GM21825 (cell line): ENCODE data around the gene COL12A1.

ENCODE experiments used
- ATAC-seq: cut with Tn5 transposase; IDR thresholded peaks from one replicate; pipeline ENCODE4 v1.9.1; 2021; ENCODE audit warnings: mild to moderate bottlenecking, moderate library complexity; ENCODE audit not compliant: unreplicated experiment

COL12A1 gene

DNA sequence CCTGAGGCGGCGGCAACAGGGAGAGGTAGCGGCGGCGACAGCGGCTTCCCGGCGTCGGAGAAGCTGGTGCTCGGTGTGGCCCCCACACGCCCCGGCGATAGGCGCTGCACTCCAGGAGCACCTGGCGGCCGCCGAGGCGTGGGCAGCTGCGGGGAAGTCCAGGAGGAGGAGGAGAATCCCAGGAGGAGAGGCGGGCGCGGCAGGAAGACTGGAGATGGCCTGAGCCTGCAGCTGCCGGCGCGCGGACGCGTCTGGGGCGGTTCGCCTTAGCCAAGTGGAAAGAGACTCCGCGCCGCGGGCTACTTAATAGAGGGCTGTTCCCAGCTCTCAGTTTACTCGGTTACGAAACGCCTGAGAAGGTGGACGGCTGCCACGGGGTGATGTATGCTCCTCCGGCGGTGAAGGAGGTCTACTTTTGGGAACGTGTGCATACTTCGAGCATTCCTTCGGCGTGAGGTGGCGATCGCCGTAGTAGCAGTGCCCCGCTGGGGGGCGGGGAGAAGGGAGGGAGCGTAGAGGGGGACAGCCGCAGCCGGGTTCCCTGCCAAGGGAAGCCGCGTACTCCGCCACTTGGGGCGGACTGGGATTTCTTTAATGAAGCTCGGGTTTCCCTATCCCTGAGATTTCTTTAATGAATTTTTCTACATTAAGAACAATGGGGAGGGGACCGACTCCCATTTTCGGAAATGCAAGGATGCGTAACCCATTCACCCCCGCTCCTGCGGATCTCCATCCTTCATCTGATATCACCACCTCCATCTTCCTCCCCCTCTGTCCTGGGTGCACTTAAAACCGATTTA is at the start of gene COL12A1:
TSS of gene COL12A1 (minus strand) at position 278 of the 800 bp plus-strand sequence. CDS start 3,261 bp downstream, outside the sequence.
- no peak for ATAC-seq

GRCh38 chr6:75250552-75250951 is 44.7 kb upstream of the COL12A1 start:
- ATAC-seq, result no peak

DNA sequence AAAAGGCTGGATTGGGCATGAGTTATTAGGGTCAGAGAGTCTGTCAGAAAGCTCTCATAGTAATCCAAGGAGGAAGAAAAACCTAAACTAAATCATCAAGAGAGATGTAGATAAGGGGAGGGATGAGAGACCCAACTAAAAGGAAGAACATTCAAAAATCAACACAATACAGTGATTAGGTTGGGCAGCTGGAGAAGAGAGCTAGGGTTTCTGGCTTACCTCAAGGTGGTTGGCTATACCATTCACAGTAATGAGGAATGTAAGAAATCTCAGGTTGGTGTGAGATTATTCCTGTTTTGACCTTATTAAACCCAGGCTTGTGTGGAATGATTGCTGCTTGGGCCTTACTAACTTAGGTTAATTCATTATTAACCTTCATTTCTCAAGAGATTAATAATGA is 44.0 kb upstream of the COL12A1 start:
- no peak for ATAC-seq

DNA sequence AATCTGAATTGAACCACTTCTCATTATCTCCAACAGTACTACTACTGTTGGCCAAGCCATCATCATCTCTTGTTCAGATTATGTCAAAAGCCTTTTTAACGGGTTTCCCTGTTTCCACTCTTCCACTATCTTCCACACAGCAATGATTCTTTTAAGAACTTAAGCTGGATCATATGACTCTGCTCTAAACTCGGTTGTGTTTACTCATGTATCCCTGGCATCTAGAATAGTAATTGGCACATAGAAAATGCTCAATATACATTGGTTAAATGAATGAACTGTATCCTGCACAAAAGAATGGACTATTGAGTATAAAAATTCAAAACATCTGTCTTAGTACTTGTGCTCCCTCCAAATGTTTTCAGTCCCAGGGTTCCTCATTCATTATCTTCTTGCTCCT is 40.5 kb upstream of the COL12A1 start:
- no peak for ATAC-seq

- no peak for ATAC-seq
These were observed 38.3 kb upstream of the COL12A1 start for GRCh38 chr6:75244063-75244584.

GRCh38 chr6:75243333-75244062 is 37.6 kb upstream of the COL12A1 start, which contains the start of gene COX7A2:
Gene COX7A2, minus strand, starts transcription at chr6:75243801. Its CDS starts 67 bp downstream, at chr6:75243734.
- peak; percentile 98 for ATAC-seq

- ATAC-seq, result no peak
These were observed 30.8 kb upstream of the COL12A1 start for GRCh38 chr6:75236630-75237029.

DNA sequence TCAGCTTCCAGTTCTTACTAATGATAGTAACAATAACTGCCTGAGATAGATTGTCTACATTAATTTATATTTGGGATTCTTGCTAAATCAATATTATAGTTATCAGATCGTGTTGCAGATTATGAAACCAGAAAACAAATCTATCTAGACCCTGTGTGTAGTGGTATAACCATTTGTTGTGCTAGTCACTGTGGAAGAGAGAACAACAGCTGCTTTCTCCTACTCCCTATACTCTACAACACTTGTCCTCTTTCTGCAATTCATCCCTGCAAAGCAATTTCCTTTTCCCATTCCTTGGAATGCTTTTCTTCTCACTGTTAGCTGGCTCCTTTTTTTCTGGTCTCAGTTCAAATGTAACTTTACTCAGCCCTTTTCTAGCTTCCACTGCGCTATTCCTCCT is 29.4 kb upstream of the COL12A1 start:
- no peak for ATAC-seq

DNA sequence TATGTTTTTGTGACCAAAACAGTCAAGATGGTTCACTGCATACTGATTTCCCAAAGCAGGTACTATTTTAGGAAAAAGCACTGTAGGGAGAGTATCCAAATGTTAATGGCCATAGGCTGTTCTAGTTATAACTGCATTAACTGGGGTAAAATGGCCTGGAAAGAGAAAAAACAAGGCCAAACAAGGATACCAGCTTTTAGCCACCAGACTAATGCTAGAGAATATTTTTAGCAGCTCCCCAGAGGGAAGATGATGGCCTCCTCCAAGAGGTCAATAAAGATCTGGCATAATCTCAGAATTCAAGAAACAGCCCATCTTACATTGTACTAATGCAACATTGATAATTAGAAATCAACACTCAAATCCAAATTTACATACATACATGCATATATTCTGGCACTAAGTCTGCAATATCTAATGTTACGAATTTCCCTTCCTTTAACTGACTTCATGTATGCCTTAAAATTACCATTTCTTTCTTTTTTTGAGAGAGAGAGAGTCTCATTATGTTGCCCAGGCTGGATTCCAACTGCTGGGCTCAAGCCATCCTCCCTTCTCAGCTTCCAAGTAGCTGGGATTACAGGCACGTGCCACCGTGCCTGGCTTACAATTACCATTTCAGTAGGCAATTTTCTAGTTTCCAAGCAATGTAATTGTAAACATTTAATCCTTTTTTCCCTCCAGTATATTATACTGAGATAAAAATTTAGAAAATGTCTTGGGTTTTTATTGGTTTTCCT is 28.4 kb upstream of the COL12A1 start:
- no peak for ATAC-seq

GRCh38 chr6:75233092-75233615 is 27.3 kb upstream of the COL12A1 start:
- ATAC-seq, result no peak

GRCh38 chr6:75230484-75231325 is 24.9 kb upstream of the COL12A1 start:
- no peak for ATAC-seq

- ATAC-seq, result no peak
These were observed 18.6 kb upstream of the COL12A1 start for GRCh38 chr6:75224303-75224926.

GRCh38 chr6:75223428-75223827 is 17.6 kb upstream of the COL12A1 start:
- no peak for ATAC-seq

DNA sequence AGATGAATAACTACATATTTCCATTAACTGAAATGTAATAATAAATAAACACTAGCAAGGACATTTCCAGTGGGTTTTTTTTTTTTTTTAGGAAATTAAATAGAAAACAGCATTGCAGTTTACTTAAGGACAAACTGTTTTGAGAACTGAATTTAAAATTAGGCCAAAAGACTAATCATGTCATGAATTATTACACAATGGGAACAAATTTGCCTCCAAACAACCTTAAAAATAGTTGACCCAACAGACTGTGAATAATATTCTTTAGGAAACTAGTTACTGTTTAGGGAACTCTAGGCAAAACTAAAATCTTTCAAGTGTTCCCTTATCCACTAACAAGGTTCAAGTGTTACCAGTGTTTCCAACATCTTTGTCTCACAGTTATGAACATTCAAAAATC is 16.4 kb upstream of the COL12A1 start:
- no peak for ATAC-seq

GRCh38 chr6:75221116-75221515 is 15.3 kb upstream of the COL12A1 start:
- no peak for ATAC-seq

GRCh38 chr6:75220357-75220756 is 14.5 kb upstream of the COL12A1 start:
- ATAC-seq, result no peak

DNA sequence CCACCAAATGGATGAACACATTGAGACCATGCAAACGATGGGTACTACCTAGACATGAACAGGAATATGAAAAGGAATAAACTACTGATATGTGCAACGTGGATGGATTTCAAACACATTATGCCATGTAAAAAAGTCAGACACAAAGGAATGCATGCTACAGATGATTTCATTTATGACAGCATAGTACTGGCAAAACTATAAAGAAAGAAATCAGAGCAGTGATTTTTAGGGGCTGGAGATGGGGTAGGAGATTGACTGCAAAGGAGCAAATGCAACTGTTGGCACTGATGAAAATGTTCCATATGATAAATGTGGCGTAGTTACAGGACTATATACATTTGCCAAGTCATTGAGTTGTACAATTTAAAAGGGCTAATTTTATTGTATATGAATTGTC is 13.4 kb upstream of the COL12A1 start:
- no peak for ATAC-seq

- ATAC-seq, result no peak
These were observed 11.3 kb upstream of the COL12A1 start for GRCh38 chr6:75217193-75217592.

DNA sequence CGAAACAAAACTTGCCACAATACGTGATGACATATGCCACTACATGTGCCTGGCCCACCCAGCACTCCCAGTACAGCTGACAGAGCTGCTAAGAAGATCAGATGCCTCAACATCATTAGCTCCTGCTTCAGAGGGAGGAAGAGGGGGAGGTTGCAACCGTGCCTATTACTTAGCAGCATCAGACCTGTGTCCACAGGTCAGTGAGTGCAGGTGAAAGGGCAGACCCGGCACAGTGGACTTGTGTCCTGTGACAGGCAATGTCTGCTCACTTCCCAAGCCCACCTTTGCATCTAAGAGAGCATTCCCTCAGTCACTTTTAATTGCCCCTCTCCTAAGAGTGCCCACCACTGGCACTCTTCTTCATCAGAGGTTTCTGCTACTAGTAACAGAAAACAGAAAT is 9.4 kb upstream of the COL12A1 start:
- no peak for ATAC-seq

- ATAC-seq, result no peak
These were observed 7.9 kb upstream of the COL12A1 start for GRCh38 chr6:75213732-75214131.
